ENCODE data around the gene CT45A8. TPM values are rescaled to one million over a fixed set of nuclear protein-coding genes. Genes with fewer than 3 reads are reported as not detected.
"Not testable (repeated sequence)": the region's sequence is repeated elsewhere in the genome, so short reads cannot be mapped to it uniquely, and the experiment has no call there.

The CT45A8 gene, protein sequence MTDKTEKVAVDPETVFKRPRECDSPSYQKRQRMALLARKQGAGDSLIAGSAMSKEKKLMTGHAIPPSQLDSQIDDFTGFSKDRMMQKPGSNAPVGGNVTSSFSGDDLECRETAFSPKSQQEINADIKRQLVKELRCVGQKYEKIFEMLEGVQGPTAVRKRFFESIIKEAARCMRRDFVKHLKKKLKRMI
- not detected for total RNA-seq
- long read RNA-seq: 0 reads

DNA sequence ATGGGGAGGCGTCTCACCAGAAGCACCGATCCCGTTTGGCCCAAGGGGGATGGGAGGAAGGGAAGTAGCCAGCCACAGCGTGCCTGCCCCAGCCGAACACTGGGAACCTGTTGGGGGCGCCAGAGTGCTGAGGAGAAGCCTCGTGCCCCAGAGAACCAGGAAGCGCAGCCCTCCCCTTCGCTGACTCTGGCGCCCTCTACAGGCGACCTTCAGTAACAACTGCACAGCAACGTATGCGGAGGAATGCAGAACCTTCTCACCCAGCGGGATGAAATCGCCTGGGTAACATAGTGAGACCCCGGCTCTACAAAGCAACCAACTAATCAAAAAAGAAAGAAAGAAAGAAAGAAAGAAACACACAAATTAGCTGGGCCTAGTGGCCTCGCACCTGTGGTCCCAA is at the start of gene CT45A8:
TSS of gene CT45A8 (minus strand) at position 101 of the 400 bp plus-strand sequence. CDS start 3,755 bp downstream, outside the sequence.
- DNase-seq (ENCODE audit: low spot score): not testable (repeated sequence)

DNA sequence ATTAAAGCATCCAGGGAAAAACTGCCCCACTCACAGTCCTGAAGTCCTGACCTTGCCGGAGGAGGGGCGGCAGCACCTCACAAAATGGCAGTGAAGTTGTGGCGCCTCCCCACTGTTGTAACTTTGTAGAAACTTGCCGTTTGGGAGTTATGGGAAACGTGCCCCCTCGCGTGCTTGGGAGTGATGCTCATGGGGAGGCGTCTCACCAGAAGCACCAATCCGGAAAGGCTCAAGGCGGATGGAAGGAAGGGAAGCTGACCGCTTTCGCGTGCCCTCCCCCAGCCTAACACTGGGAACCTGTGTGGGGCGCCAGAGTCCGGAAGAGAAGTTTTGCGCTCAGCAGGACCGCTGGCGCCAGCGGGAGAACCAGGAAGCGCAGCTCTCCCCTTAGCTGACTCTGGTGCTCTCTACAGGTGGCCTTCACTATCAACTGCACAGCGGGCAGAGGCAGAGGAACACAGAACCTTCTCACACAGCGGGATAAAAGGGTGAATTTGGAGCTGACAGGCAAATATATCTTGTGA is 39.0 kb upstream of the CT45A8 start, which contains the start of the genes CT45A10 and SAGE1:
TSS of gene CT45A10 (minus strand) at position 151 of the 524 bp plus-strand sequence. CDS start 8,100 bp downstream, outside the sequence.
TSS of gene SAGE1 (plus strand) at position 423 of the 524 bp plus-strand sequence. CDS start 2,527 bp downstream, outside the sequence.
- DNase-seq (ENCODE audit: low spot score): no peak

DNA sequence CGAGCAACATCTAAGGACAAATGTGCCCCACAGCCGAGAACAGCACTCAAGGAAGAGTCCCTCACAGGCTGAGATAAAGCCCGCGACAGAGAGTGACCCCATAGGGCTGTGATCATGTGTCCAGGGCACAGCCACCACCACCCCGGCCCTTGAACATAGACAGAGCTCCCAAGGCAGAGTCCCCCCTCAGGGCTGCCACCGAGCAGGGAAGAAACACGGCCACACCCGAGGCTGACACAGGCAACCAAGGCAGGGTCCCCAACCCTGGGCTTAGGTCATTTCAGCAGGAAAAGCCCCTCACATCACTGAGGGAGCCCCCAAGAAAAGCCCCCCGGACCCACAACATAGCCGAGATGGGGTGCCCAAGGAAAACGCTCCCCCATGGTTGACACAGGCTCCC is 38.4 kb upstream of the CT45A8 start:
- no peak for DNase-seq (ENCODE audit: low spot score)

DNA sequence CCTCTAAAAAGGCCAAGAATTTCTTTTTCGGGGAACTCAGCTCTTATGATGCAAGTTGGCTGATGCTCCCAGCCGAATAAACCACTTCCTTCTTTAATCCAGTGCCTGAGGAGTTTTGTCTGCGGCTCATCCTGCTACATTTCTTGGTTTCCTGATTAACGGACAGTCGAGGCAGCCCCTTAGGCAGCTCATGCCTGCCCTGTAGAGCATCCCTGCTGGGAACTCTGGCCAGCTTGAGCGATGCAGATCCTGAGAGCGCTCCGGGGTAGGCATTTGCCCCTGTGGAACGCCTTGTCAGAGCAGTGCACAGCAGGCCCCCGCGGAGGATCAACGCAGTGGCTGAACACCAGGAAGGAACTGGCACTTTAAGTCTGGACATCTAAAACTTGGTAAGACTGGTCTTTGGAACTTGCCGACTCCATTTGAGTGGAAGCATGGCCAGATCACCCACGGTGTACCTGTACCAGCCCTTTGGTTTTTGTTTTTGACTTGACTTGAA is 35.8 kb upstream of the CT45A8 start:
- DNase-seq (ENCODE audit: low spot score): no peak

DNA sequence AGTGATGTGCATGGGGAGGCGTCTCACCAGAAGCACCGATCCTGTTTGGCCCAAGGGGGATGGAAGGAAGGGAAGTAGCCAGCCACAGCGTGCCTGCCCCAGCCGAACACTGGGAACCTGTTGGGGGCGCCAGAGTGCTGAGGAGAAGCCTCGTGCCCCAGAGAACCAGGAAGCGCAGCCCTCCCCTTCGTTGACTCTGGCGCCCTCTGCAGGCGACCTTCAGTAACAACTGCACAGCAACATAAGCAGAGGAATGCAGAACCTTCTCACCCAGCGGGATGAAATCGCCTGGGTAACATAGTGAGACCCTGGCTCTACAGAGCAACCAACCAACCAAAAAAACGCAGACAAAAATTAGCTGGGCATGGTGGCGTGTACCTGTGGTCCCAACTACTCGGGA is 34.6 kb upstream of the CT45A8 start:
- not testable (repeated sequence) for DNase-seq (ENCODE audit: low spot score)

DNA sequence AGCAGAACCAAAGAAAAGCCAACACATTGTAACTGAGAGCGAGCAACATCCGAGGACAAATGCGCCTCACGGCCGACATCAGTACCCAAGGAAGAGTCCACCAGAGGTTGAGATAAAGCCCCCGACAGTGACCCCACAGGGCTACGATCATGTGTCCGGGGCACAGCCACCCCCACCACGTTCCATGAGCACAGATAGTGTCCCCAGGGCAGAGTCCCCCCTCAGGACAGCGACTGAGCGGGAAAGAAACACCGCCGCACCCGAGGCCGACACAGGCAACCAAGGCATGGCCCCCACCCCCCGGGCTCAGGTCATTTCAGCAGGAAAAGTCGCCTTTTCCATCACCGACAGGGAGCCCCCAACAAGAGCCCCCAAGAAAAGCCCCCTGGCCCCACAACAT is 33.9 kb upstream of the CT45A8 start:
- DNase-seq (ENCODE audit: low spot score): not testable (repeated sequence)

DNA sequence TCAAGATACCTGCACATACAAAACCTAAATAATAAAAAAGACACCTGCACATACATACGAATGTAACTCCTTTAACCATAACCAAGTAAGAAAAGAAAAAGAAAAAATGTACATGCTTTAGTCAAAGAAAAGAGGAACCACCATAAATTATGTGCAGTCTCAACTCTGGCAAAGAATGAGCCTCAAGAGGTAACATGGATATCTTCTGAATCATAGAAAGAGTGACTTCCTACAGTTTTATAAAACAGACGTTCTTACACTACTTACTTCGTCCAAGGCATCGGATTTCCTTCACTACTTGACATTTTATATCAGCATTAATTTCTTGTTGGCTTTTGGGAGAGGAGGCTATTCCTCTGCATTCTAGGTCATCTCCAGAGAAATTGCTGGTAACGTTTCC is 28.4 kb upstream of the CT45A8 start:
- not testable (repeated sequence) for DNase-seq (ENCODE audit: low spot score)

DNA sequence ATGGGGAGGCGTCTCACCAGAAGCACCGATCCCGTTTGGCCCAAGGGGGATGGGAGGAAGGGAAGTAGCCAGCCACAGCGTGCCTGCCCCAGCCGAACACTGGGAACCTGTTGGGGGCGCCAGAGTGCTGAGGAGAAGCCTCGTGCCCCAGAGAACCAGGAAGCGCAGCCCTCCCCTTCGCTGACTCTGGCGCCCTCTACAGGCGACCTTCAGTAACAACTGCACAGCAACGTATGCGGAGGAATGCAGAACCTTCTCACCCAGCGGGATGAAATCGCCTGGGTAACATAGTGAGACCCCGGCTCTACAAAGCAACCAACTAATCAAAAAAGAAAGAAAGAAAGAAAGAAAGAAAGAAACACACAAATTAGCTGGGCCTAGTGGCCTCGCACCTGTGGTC is 17.4 kb upstream of the CT45A8 start, which contains the start of gene CT45A9:
TSS of gene CT45A9 (minus strand) at position 101 of the 400 bp plus-strand sequence. CDS start 3,751 bp downstream, outside the sequence.
- not testable (repeated sequence) for DNase-seq (ENCODE audit: low spot score)

DNA sequence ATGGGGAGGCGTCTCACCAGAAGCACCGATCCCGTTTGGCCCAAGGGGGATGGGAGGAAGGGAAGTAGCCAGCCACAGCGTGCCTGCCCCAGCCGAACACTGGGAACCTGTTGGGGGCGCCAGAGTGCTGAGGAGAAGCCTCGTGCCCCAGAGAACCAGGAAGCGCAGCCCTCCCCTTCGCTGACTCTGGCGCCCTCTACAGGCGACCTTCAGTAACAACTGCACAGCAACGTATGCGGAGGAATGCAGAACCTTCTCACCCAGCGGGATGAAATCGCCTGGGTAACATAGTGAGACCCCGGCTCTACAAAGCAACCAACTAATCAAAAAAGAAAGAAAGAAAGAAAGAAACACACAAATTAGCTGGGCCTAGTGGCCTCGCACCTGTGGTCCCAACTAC is 17.2 kb downstream of the CT45A8 start, which contains the start of gene CT45A7:
TSS of gene CT45A7 (minus strand) at position 101 of the 400 bp plus-strand sequence. CDS start 3,747 bp downstream, outside the sequence.
- DNase-seq (ENCODE audit: low spot score): not testable (repeated sequence)

DNA sequence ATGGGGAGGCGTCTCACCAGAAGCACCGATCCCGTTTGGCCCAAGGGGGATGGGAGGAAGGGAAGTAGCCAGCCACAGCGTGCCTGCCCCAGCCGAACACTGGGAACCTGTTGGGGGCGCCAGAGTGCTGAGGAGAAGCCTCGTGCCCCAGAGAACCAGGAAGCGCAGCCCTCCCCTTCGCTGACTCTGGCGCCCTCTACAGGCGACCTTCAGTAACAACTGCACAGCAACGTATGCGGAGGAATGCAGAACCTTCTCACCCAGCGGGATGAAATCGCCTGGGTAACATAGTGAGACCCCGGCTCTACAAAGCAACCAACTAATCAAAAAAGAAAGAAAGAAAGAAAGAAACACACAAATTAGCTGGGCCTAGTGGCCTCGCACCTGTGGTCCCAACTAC is 34.4 kb downstream of the CT45A8 start, which contains the start of gene CT45A2:
TSS of gene CT45A2 (minus strand) at position 101 of the 400 bp plus-strand sequence. CDS start 3,747 bp downstream, outside the sequence.
- not testable (repeated sequence) for DNase-seq (ENCODE audit: low spot score)

DNA sequence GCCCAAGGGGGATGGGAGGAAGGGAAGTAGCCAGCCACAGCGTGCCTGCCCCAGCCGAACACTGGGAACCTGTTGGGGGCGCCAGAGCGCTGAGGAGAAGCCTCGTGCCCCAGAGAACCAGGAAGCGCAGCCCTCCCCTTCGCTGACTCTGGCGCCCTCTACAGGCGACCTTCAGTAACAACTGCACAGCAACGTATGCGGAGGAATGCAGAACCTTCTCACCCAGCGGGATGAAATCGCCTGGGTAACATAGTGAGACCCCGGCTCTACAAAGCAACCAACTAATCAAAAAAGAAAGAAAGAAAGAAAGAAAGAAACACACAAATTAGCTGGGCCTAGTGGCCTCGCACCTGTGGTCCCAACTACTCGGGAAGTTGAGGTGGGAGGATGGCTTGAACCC is 51.7 kb downstream of the CT45A8 start, which contains the start of gene CT45A6:
TSS of gene CT45A6 (minus strand) at position 101 of the 400 bp plus-strand sequence. CDS start 3,794 bp downstream, outside the sequence.
- not testable (repeated sequence) for DNase-seq (ENCODE audit: low spot score)

Other genes with a start within 250 kb of the CT45A8 start
- gene CT45A1, start 140.9 kb downstream of the CT45A8 start, total RNA-seq: not detected
- gene CT45A3, start 86.3 kb downstream of the CT45A8 start, total RNA-seq: not detected
- not detected for gene CT45A5, start 69.0 kb downstream of the CT45A8 start, total RNA-seq
- gene CT45A6, start 51.8 kb downstream of the CT45A8 start, total RNA-seq: not detected
- gene CT45A2, start 34.5 kb downstream of the CT45A8 start, total RNA-seq: not detected
- not detected for gene CT45A7, start 17.3 kb downstream of the CT45A8 start, total RNA-seq
- not detected for gene CT45A9, start 17.3 kb upstream of the CT45A8 start, total RNA-seq
- gene CT45A10, start 38.9 kb upstream of the CT45A8 start, total RNA-seq: not detected
- not detected for gene SAGE1, start 39.2 kb upstream of the CT45A8 start, total RNA-seq
- 25.1 TPM for gene MMGT1, start 119.5 kb upstream of the CT45A8 start, total RNA-seq
- gene SLC9A6, start 130.9 kb upstream of the CT45A8 start, total RNA-seq: 11.9 TPM